K562 (cell line): Measurements from ENCODE around the gene OR2G2. TPM values are rescaled to one million over a fixed set of nuclear protein-coding genes. Genes with fewer than 3 reads are reported as not detected.

Experiments
- ATAC-seq: fragments of 200-7000 bp; cut with Tn5 transposase; 3 replicates; pipeline ENCODE4 v1.9.1; 2020; ENCODE audit warnings: moderate library complexity
- BruUV-seq: library from RNA; stranded (reverse); fragments of 400-500 nt; replicated peaks from 2 replicates; lab custom pipeline; 2021; lab: Mats Ljungman, UMichigan
- CTCF ChIA-PET: fragments of 300-600 bp; formaldehyde crosslinking; extraction: SDS; loops from one replicate; lab custom pipeline; 2021; ENCODE audit warnings: low intra/inter-chr PET ratio; lab: Yijun Ruan, JAX
- POLR2A ChIA-PET: fragments of 300-600, 350-650 bp; sonication (Branson Sonifier 250); formaldehyde crosslinking; extraction: SDS; loops from one replicate; lab custom pipeline; 2021; ENCODE audit warnings: antibody characterized with exemption, inconsistent platforms; lab: Yijun Ruan, JAX
- DNase-seq, 4 experiments: peaks; one replicate each; pipeline versions ENCODE4 v3.0.0 to v3.0.0-alpha.2; 2011 to 2018; ENCODE audit warnings: low spot score in 3 of 4, mixed read lengths in 3 of 4; ENCODE audit errors: extremely low read depth in 1 of 4
- FAIRE-seq: peaks from 2 replicates; lab custom pipeline; 2011; peaks lifted over from hg19 to GRCh38; lab: Jason Lieb, UNC
- H2AFZ ChIP-seq: 2 replicates; pipeline ENCODE4 v1.6.0; 2011; ENCODE audit warnings: low read depth, low read length, control low read depth, inconsistent platforms
- H3K27ac ChIP-seq: fragments of 200-600 bp; 3 replicates; pipeline ENCODE4 v1.8.0; 2011; ENCODE audit warnings: low read depth, mild to moderate bottlenecking, control low read depth, inconsistent platforms, low read length, moderate library complexity, mixed read lengths; ENCODE audit errors: extremely low read depth
- H3K27me3 ChIP-seq, 2 experiments: fragments of 300-600 bp in 1 of 2; 2 replicates in 1 of 2; 3 replicates in 1 of 2; pipeline versions ENCODE4 v1.6.0 to v1.8.0; 2011; ENCODE audit warnings: inconsistent platforms in 2 of 2, low read length in 2 of 2, mild to moderate bottlenecking in 1 of 2, mixed read lengths in 1 of 2, moderate library complexity in 1 of 2; ENCODE audit not compliant: control insufficient read depth in 2 of 2, insufficient read depth in 2 of 2
- H3K36me3 ChIP-seq: fragments of 300-600 bp; 3 replicates; pipeline ENCODE4 v1.8.0; 2011; ENCODE audit warnings: mild to moderate bottlenecking, low read length, inconsistent platforms; ENCODE audit not compliant: control insufficient read depth, insufficient read depth
- H3K4me1 ChIP-seq, 2 experiments: fragments of 200-600 bp in 1 of 2; replicated peaks in 1 of 2; 2 replicates in 1 of 2; 3 replicates in 1 of 2; pipeline versions ENCODE4 v1.5.1 to v1.8.0; 2011; ENCODE audit warnings: inconsistent platforms in 2 of 2, low read length in 2 of 2, mild to moderate bottlenecking in 1 of 2, mixed read lengths in 1 of 2, moderate library complexity in 1 of 2; ENCODE audit not compliant: control insufficient read depth in 2 of 2, insufficient read depth in 2 of 2
- H3K4me2 ChIP-seq: 2 replicates; pipeline ENCODE4 v1.6.1; 2011; ENCODE audit warnings: low read length, control low read depth, inconsistent platforms, mixed read lengths; ENCODE audit not compliant: insufficient read depth
- H3K4me3 ChIP-seq: fragments of 200-600 bp; sonication (generic), shearing (Covaris generic); 2 replicates; pipeline ENCODE4 v1.5.1; 2016; ENCODE audit warnings: control low read depth, inconsistent platforms
- H3K79me2 ChIP-seq: fragments of 200-600 bp; 3 replicates; pipeline ENCODE4 v1.8.0; 2011; ENCODE audit warnings: low read length, inconsistent platforms; ENCODE audit not compliant: control insufficient read depth, insufficient read depth
- H3K9ac ChIP-seq, 2 experiments: 2 replicates each; pipeline versions ENCODE4 v1.6.0 to v1.6.1; 2011; ENCODE audit warnings: low read depth in 2 of 2, low read length in 2 of 2, control low read depth in 1 of 2, inconsistent platforms in 1 of 2, mild to moderate bottlenecking in 1 of 2, mixed read lengths in 1 of 2; ENCODE audit not compliant: insufficient read depth in 1 of 2
- H3K9me1 ChIP-seq: one replicate; pipeline ENCODE4 v1.6.0; 2011; ENCODE audit warnings: inconsistent platforms, mild to moderate bottlenecking, low read length, moderate library complexity; ENCODE audit not compliant: control insufficient read depth, insufficient read depth
- H3K9me3 ChIP-seq: replicated peaks from 2 replicates; pipeline ENCODE4 v1.5.1; 2011; ENCODE audit warnings: low read depth, low read length, inconsistent platforms; ENCODE audit not compliant: control insufficient read depth, insufficient read depth
- H4K20me1 ChIP-seq: replicated peaks from 2 replicates; pipeline ENCODE4 v1.6.1; 2011; ENCODE audit warnings: low read length, inconsistent platforms, mixed read lengths; ENCODE audit not compliant: control insufficient read depth, insufficient read depth
- HDAC1 ChIP-seq, 2 experiments: fragments of 450-650 bp; IDR thresholded peaks; 2 replicates each; pipeline ENCODE4 v1.6.1; 2016 to 2017; ENCODE audit warnings: inconsistent platforms in 1 of 2, mild to moderate bottlenecking in 1 of 2, moderate library complexity in 1 of 2
- JUN ChIP-seq, 2 experiments: sonication (generic) in 1 of 2; formaldehyde crosslinking in 1 of 2; IDR thresholded peaks; 2 replicates each; pipeline versions ENCODE4 v1.6.1 to v1.8.0; 2012 to 2022; ENCODE audit warnings: borderline replicate concordance in 2 of 2, mild to moderate bottlenecking in 2 of 2, improper control_type of control experiment in 1 of 2, low read depth in 1 of 2, low read length in 1 of 2, missing genetic modification reagents in 1 of 2
- MEF2A ChIP-seq: IDR thresholded peaks from 2 replicates; pipeline ENCODE4 v1.6.1; 2011; ENCODE audit warnings: low read depth, mild to moderate bottlenecking, low read length, moderate library complexity; ENCODE audit not compliant: control insufficient read depth
- PURB ChIP-seq: sonication (generic); formaldehyde crosslinking; IDR thresholded peaks from 2 replicates; pipeline ENCODE4 v1.9.0; 2021; ENCODE audit warnings: low read depth, mild to moderate bottlenecking, missing genetic modification reagents
- TCF7 ChIP-seq: sonication (generic); IDR thresholded peaks from 2 replicates; pipeline ENCODE4 v1.6.1; 2016; ENCODE audit warnings: antibody characterized with exemption, borderline replicate concordance
- ZNF175 ChIP-seq: fragments of 200-800 bp; sonication (Bioruptor generic); IDR thresholded peaks from 2 replicates; pipeline ENCODE4 v1.6.1; 2016; ENCODE audit warnings: low read depth, mild to moderate bottlenecking, missing genetic modification characterization, missing compliant biosample characterization
- WGBS: fragments of 100-300 bp; shearing (Covaris generic); methylation state at CpG from one replicate; pipeline ENCODE4 v1.1.6; 2016; ENCODE audit warnings: low coverage, mixed read lengths; ENCODE audit not compliant: insufficient coverage; ENCODE audit errors: missing lambda C conversion rate; 5-methylcytosine and 5-hydroxymethylcytosine counted together
- in situ Hi-C: fragments of 300-500 bp; cut with MboI; formaldehyde crosslinking; loops from 4 replicates; pipeline ENCODE4 v1.15.0; 2018; ENCODE audit warnings: inconsistent platforms, mixed read lengths
- intact Hi-C: fragments of 100-400 bp; cut with micrococcal nuclease; formaldehyde crosslinking; loops from 2 replicates; pipeline ENCODE4 v1.14.2; 2022
- polyA plus RNA-seq, 8 experiments: library from polyadenylated mRNA; depleted of rRNA in 4 of 8; stranded (reverse) in 5 of 8; unstranded in 3 of 8; fragments of >200 nt; fragmentation: Nextera tagmentation in 2 of 8; fragmentation: Illumina TruSeq in 1 of 8; extraction: Ambion mirVana in 2 of 8; extraction: Trizol in 1 of 8; gene quantifications; 2 replicates each; pipeline versions ENCODE4 v1.2.1 to v1.2.3, GENCODE V29; 2011 to 2014; ENCODE audit warnings: inconsistent platforms in 1 of 8, missing spikeins in 1 of 8
- total RNA-seq, 7 experiments: library from RNA; depleted of rRNA in 6 of 7; stranded (reverse); fragments of >200 nt in 6 of 7; fragmentation: Illumina TruSeq in 2 of 7; extraction: Trizol in 2 of 7; gene quantifications; 2 replicates each; pipeline versions ENCODE4 v1.2.1 to v1.2.3, GENCODE V29; 2011 to 2021; ENCODE audit warnings: low replicate concordance in 1 of 7
- TF ChIP-seq, protein P1 (sequence below), 2 experiments: IDR thresholded peaks; 2 replicates each; pipeline ENCODE4 v1.6.1; 2011; ENCODE audit warnings: borderline replicate concordance in 1 of 2, control low read depth in 1 of 2, low read depth in 1 of 2, low read length in 1 of 2, mild to moderate bottlenecking in 1 of 2, mixed read lengths in 1 of 2, moderate library complexity in 1 of 2; ENCODE audit not compliant: insufficient read depth in 1 of 2, insufficient read length in 1 of 2, poor library complexity in 1 of 2, severe bottlenecking in 1 of 2; ENCODE audit errors: extremely low read depth in 1 of 2
- TF ChIP-seq, protein P2 (sequence below): fragments of 450-650 bp; IDR thresholded peaks from 2 replicates; pipeline ENCODE4 v1.6.1; 2016; ENCODE audit warnings: borderline replicate concordance
- TF ChIP-seq, protein P3 (sequence below): sonication (generic); formaldehyde crosslinking; IDR thresholded peaks from 2 replicates; pipeline ENCODE4 v1.8.0; 2022; ENCODE audit warnings: mild to moderate bottlenecking, missing genetic modification reagents
- TF ChIP-seq, protein P4 (sequence below): fragments of 250-450 bp; sonication (Bioruptor Pico); IDR thresholded peaks from 2 replicates; pipeline ENCODE4 v1.4.0; 2020; ENCODE audit warnings: mild to moderate bottlenecking

OR2G2 gene
- total and polyA plus RNA-seq, 9 of the 15 experiments (the other 6 are each of a cell fraction or from before 2014, with no cell fraction given), result not detected

DNA sequence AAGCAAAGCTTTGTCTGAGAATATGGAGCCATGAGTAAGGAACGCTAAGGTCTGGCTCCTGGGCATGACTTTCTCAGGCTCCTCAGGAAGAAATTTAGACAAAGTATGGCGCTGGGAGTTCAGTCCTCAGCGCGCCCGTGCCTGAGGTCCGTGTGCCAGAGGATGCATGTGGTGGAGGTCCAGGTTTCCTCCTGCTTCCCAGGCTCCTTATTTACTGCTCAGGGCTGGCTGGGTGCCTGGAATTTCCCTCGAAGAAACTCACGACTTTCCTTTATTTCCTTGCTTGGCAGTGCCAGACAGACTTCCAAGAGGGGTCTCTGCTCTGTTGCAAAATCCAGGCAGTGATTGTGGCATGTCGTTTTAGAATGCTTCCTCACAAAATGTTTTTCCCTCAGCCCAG lies 26.0 kb upstream of the OR2G2 start (continued):
- TF ChIP-seq, protein P1, sequence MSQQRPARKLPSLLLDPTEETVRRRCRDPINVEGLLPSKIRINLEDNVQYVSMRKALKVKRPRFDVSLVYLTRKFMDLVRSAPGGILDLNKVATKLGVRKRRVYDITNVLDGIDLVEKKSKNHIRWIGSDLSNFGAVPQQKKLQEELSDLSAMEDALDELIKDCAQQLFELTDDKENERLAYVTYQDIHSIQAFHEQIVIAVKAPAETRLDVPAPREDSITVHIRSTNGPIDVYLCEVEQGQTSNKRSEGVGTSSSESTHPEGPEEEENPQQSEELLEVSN (IDR thresholded peaks at IDR 0.05; ENCODE audit: borderline replicate concordance in 1 of 2, extremely low read depth in 1 of 2, insufficient read depth in 1 of 2, insufficient read length in 1 of 2, low read depth in 1 of 2, low read length in 1 of 2, poor library complexity in 1 of 2, severe bottlenecking in 1 of 2), result no peak

DNA sequence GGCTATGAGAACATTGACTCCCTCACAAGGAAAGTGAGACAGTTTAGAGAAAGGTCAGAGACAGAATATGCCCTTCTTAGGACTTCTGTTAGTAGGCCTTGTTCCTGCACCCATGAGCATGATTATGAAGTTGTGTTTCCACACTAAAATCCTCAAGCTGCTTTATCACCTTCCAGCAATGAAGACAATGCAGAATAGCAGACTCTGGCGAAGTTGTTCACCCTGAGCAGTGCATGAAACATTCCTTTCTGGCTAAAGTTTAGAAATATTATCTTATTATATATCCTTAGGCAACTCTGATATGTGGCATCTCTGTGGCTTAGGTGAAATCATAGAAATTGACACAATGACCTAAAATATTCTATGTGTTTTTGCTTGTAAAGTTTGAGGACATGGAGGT lies 13.9 kb upstream of the OR2G2 start:
- DNase-seq, result no peak
- POLR2A ChIA-PET, result no interaction called here
- Histone ChIP-seq H3K9me3 (no peaks in the 10 kb centered on the region), H3K4me2 (no peak overlapping the region), H4K20me1 (no peaks in the 10 kb centered on the region), H3K9me1 (no peaks in the 10 kb centered on the region), H3K36me3 (no peaks in the 10 kb centered on the region), H3K4me3 (no peak overlapping the region), H2AFZ (no peak overlapping the region), H3K79me2 (no peaks in the 10 kb centered on the region), H3K9ac (no peak overlapping the region), H3K27me3 (no peaks in the 10 kb centered on the region), H3K27ac (no peak overlapping the region), H3K4me1 (no peaks in the 10 kb centered on the region)
- no TSS peak for BruUV-seq
- ATAC-seq, result no peak
- 0% methylated on average over 1 of the region's 1 CpG for WGBS
- in situ Hi-C loops, result no loop called here
- FAIRE-seq, result no peak
- intact Hi-C loops, result no loop called here
- CTCF ChIA-PET, result no interaction called here
- no peak for TF ChIP-seq PURB
- no peak for TF ChIP-seq JUN (IDR thresholded peaks at IDR 0.05; ENCODE audit: borderline replicate concordance, low read depth, low read length)
- TF ChIP-seq JUN (CRISPR knock-in tag; IDR thresholded peaks at IDR 0.05; ENCODE audit: borderline replicate concordance), result no peak
- TF ChIP-seq, protein P2, sequence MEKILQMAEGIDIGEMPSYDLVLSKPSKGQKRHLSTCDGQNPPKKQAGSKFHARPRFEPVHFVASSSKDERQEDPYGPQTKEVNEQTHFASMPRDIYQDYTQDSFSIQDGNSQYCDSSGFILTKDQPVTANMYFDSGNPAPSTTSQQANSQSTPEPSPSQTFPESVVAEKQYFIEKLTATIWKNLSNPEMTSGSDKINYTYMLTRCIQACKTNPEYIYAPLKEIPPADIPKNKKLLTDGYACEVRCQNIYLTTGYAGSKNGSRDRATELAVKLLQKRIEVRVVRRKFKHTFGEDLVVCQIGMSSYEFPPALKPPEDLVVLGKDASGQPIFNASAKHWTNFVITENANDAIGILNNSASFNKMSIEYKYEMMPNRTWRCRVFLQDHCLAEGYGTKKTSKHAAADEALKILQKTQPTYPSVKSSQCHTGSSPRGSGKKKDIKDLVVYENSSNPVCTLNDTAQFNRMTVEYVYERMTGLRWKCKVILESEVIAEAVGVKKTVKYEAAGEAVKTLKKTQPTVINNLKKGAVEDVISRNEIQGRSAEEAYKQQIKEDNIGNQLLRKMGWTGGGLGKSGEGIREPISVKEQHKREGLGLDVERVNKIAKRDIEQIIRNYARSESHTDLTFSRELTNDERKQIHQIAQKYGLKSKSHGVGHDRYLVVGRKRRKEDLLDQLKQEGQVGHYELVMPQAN, result no peak
- no peak for TF ChIP-seq HDAC1 (IDR thresholded peaks at IDR 0.05)
- no peak for TF ChIP-seq TCF7
- TF ChIP-seq, protein P3, sequence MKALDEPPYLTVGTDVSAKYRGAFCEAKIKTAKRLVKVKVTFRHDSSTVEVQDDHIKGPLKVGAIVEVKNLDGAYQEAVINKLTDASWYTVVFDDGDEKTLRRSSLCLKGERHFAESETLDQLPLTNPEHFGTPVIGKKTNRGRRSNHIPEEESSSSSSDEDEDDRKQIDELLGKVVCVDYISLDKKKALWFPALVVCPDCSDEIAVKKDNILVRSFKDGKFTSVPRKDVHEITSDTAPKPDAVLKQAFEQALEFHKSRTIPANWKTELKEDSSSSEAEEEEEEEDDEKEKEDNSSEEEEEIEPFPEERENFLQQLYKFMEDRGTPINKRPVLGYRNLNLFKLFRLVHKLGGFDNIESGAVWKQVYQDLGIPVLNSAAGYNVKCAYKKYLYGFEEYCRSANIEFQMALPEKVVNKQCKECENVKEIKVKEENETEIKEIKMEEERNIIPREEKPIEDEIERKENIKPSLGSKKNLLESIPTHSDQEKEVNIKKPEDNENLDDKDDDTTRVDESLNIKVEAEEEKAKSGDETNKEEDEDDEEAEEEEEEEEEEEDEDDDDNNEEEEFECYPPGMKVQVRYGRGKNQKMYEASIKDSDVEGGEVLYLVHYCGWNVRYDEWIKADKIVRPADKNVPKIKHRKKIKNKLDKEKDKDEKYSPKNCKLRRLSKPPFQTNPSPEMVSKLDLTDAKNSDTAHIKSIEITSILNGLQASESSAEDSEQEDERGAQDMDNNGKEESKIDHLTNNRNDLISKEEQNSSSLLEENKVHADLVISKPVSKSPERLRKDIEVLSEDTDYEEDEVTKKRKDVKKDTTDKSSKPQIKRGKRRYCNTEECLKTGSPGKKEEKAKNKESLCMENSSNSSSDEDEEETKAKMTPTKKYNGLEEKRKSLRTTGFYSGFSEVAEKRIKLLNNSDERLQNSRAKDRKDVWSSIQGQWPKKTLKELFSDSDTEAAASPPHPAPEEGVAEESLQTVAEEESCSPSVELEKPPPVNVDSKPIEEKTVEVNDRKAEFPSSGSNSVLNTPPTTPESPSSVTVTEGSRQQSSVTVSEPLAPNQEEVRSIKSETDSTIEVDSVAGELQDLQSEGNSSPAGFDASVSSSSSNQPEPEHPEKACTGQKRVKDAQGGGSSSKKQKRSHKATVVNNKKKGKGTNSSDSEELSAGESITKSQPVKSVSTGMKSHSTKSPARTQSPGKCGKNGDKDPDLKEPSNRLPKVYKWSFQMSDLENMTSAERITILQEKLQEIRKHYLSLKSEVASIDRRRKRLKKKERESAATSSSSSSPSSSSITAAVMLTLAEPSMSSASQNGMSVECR (CRISPR knock-in tag), result no peak
- TF ChIP-seq MEF2A, result no peak
- TF ChIP-seq, protein P4, sequence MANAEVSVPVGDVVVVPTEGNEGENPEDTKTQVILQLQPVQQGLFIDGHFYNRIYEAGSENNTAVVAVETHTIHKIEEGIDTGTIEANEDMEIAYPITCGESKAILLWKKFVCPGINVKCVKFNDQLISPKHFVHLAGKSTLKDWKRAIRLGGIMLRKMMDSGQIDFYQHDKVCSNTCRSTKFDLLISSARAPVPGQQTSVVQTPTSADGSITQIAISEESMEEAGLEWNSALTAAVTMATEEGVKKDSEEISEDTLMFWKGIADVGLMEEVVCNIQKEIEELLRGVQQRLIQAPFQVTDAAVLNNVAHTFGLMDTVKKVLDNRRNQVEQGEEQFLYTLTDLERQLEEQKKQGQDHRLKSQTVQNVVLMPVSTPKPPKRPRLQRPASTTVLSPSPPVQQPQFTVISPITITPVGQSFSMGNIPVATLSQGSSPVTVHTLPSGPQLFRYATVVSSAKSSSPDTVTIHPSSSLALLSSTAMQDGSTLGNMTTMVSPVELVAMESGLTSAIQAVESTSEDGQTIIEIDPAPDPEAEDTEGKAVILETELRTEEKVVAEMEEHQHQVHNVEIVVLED, result no peak
- no peak for TF ChIP-seq ZNF175 (CRISPR knock-in tag)
